HEK293T (cell line): Measurements from ENCODE around the gene IGSF22.

ENCODE experiments used
- CTCF ChIA-PET: fragments of 350-600 bp; formaldehyde crosslinking; extraction: SDS; loops from one replicate; lab custom pipeline; 2021; ENCODE audit warnings: antibody characterized with exemption, inconsistent platforms; lab: Yijun Ruan, JAX
- POLR2A ChIA-PET: fragments of 350-600 bp; formaldehyde crosslinking; extraction: SDS; loops from one replicate; lab custom pipeline; 2020; ENCODE audit warnings: antibody characterized with exemption, inconsistent platforms; lab: Yijun Ruan, JAX
- DNase-seq: peaks from one replicate; pipeline ENCODE4 v3.0.0; 2012; ENCODE audit warnings: mixed read lengths; ENCODE audit errors: extremely low spot score
- ARNT ChIP-seq: fragments of 450-650 bp; IDR thresholded peaks from 2 replicates; pipeline ENCODE4 v1.6.1; 2017; ENCODE audit warnings: mild to moderate bottlenecking
- BHLHE40 ChIP-seq: fragments of 450-650 bp; IDR thresholded peaks from 2 replicates; pipeline ENCODE4 v1.6.1; 2016; ENCODE audit warnings: mild to moderate bottlenecking, moderate library complexity, borderline replicate concordance
- CTBP1 ChIP-seq: fragments of 450-650 bp; IDR thresholded peaks from 2 replicates; pipeline ENCODE4 v1.6.1; 2016; ENCODE audit warnings: borderline replicate concordance
- ELF4 ChIP-seq: fragments of 450-650 bp; IDR thresholded peaks from 2 replicates; pipeline ENCODE4 v1.6.1; 2017; ENCODE audit warnings: antibody characterized with exemption
- FOXA1 ChIP-seq: fragments of 450-650 bp; IDR thresholded peaks from 2 replicates; pipeline ENCODE4 v1.6.1; 2016; ENCODE audit warnings: mild to moderate bottlenecking
- FOXK2 ChIP-seq: fragments of 450-650 bp; IDR thresholded peaks from 2 replicates; pipeline ENCODE4 v1.6.1; 2016; ENCODE audit warnings: mild to moderate bottlenecking
- FOXM1 ChIP-seq: fragments of 450-650 bp; IDR thresholded peaks from 2 replicates; pipeline ENCODE4 v1.6.1; 2017; ENCODE audit warnings: mild to moderate bottlenecking, borderline replicate concordance
- HDGF ChIP-seq: fragments of 450-650 bp; IDR thresholded peaks from 2 replicates; pipeline ENCODE4 v1.6.1; 2017; ENCODE audit warnings: antibody characterized with exemption, borderline replicate concordance
- L3MBTL2 ChIP-seq: fragments of 450-650 bp; conservative IDR thresholded peaks from 2 replicates; pipeline ENCODE4 v1.6.1; 2016; ENCODE audit warnings: mild to moderate bottlenecking
- LEF1 ChIP-seq: fragments of 450-650 bp; IDR thresholded peaks from 2 replicates; pipeline ENCODE4 v1.6.1; 2017; ENCODE audit warnings: mild to moderate bottlenecking, borderline replicate concordance
- NFRKB ChIP-seq: fragments of 450-650 bp; IDR thresholded peaks from 2 replicates; pipeline ENCODE4 v1.6.1; 2016; ENCODE audit warnings: mild to moderate bottlenecking, moderate library complexity
- SP1 ChIP-seq: fragments of 450-650 bp; IDR thresholded peaks from 2 replicates; pipeline ENCODE4 v1.6.1; 2017
- SUZ12 ChIP-seq: fragments of 450-650 bp; IDR thresholded peaks from 2 replicates; pipeline ENCODE4 v1.6.1; 2016; ENCODE audit warnings: mild to moderate bottlenecking
- TARDBP ChIP-seq: fragments of 450-650 bp; IDR thresholded peaks from 2 replicates; pipeline ENCODE4 v1.6.1; 2016
- ZNF384 ChIP-seq: fragments of 450-650 bp; IDR thresholded peaks from 2 replicates; pipeline ENCODE4 v1.6.1; 2016
- TF ChIP-seq, protein P1 (sequence below): fragments of 450-650 bp; IDR thresholded peaks from 2 replicates; pipeline ENCODE4 v1.6.1; 2016

The IGSF22 gene

DNA sequence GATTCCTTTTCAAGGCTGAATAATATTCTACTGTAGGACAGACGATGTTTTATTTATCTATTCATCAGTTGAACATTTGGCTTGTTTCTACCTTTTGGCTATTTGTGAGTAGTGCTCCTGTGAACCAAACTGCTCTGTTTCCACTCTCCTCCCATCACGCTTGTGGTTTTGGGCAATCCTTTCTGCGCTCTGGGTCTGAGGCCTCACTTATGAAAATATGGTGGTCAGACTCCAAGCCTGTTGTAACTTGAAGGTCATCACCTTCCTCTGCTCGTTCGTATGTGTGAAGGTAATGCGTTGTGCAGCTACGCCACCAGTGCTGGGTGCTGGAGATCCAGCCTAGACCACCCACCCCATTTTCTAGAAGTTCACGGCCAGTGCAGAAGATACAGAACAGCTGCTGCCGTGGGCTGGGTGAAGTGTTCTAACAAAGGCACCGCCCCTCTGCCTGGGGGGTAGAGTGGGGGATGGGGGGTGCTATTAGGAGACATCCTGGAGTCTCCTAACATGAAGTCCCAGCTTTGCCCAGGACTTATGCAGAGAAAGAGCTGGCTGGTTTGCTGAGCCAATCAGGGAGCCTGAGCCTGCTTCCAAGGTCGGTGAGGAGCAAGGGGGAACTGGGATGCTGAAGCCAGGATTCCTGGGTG lies 44.6 kb upstream of the IGSF22 start:
- POLR2A ChIA-PET = no interaction called here
- TF ChIP-seq HDGF (no peak), FOXM1 (no peak), SP1 (no peak), ELF4 (no peak), NFRKB (no peak), FOXK2 (no peak), LEF1 (no peak), ZNF384 (no peak), CTBP1 (no peak), L3MBTL2 (no peak)
- TF ChIP-seq, protein P1, sequence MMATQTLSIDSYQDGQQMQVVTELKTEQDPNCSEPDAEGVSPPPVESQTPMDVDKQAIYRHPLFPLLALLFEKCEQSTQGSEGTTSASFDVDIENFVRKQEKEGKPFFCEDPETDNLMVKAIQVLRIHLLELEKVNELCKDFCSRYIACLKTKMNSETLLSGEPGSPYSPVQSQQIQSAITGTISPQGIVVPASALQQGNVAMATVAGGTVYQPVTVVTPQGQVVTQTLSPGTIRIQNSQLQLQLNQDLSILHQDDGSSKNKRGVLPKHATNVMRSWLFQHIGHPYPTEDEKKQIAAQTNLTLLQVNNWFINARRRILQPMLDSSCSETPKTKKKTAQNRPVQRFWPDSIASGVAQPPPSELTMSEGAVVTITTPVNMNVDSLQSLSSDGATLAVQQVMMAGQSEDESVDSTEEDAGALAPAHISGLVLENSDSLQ = no peak
- no peak for DNase-seq
- CTCF ChIA-PET = interaction anchor here (0.7 kb wide), 1 partner anchor 337 kb away, joined by 7 read pairs; no protein-coding TSS in a partner anchor

DNA sequence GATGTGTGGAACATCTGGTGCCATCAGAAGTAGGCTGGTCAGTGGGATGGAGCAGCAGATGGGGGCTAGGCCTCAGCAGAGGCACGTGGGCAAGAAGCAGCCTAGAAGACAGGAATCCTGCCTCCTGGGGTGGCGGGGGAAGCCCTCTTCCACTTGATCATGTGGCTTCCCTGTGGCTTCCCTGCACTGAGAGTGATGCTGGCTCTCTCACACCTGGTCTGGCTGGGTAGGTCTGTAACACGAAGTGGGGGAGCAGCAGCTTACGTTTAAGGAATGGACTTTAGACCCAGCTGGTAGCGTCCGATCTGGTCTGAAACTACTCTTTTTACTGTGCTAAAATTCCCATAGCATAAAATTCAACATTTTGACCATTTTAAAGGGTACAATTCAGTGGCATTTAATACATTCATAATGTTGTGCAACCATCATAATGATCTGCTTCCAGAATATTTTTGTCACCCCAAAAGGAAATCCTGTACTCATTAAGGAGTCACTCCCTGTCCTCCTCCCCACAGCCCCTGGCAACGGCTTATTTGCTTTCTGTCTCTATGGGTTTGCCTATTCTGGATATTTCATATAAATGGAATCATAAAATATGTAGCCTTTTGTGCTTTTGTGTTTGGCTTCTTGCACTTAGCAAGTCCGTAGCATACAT lies 43.9 kb upstream of the IGSF22 start:
- CTCF ChIA-PET = no interaction called here
- DNase-seq = no peak
- POLR2A ChIA-PET = no interaction called here
- TF ChIP-seq, protein P1 = no peak
- no peak for TF ChIP-seq TARDBP
- TF ChIP-seq ZNF384 = no peak
- TF ChIP-seq L3MBTL2 = no peak
- TF ChIP-seq BHLHE40 = no peak
- TF ChIP-seq ARNT = no peak
- TF ChIP-seq ELF4 = no peak
- no peak for TF ChIP-seq SP1
- TF ChIP-seq HDGF = no peak
- TF ChIP-seq CTBP1 = no peak
- TF ChIP-seq FOXM1 = no peak
- TF ChIP-seq LEF1 = no peak
- no peak for TF ChIP-seq FOXK2
- TF ChIP-seq FOXA1 = no peak
- no peak for TF ChIP-seq NFRKB
- TF ChIP-seq SUZ12 = no peak

DNA sequence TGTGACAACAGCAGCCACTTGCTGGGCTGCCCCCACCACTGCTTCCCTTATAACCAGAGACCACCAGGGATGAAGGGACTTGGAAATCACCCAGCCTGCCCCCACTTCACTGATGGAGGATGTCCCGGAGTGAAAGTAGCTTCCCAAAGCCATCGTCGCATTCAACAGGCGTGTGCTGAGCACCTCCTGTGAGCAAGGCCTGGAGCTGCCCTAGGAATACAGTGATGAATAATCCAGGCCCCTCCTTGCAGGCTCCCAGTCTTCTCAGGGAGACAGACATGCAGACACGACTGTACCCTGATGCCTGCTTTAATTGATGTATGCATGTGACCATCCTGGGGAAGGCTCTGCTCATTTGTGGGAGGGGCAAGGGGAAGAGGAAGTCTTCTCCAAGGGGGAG lies 43.0 kb upstream of the IGSF22 start:
- ChIA-PET POLR2A (no interaction called here), CTCF (no interaction called here)
- TF ChIP-seq ELF4 (no peak), HDGF (no peak), CTBP1 (no peak), FOXA1 (no peak)
- DNase-seq = no peak

DNA sequence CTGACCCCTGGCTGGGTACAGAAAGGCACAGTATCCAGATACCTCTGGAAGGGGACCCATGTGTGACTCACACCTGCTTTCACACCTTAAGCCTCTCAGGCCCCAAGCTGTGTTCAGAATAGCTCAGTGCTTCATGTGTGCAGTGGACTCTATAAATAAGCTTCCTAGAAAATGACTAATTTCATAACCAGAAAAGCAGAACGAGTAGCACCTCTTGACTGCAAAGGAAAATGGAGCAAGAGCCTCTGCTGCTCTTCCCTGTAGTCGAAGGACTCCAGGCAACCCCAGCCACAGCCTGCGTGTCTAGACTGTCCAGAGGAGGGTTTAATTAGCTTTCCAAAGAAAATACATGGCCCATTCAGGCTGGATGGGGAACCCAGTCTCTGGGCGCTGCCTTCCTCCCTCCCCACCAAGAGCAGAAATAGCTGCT lies 42.5 kb upstream of the IGSF22 start:
- POLR2A ChIA-PET = no interaction called here
- DNase-seq = no peak
- CTCF ChIA-PET = no interaction called here
- no peak for TF ChIP-seq SP1
- TF ChIP-seq BHLHE40 = no peak
- TF ChIP-seq SUZ12 = no peak
- TF ChIP-seq FOXK2 = no peak
- TF ChIP-seq, protein P1 = no peak
- TF ChIP-seq ELF4 = no peak
- TF ChIP-seq CTBP1 = no peak
- no peak for TF ChIP-seq LEF1
- TF ChIP-seq FOXM1 = no peak
- no peak for TF ChIP-seq ZNF384
- TF ChIP-seq HDGF = no peak
- no peak for TF ChIP-seq ARNT

DNA sequence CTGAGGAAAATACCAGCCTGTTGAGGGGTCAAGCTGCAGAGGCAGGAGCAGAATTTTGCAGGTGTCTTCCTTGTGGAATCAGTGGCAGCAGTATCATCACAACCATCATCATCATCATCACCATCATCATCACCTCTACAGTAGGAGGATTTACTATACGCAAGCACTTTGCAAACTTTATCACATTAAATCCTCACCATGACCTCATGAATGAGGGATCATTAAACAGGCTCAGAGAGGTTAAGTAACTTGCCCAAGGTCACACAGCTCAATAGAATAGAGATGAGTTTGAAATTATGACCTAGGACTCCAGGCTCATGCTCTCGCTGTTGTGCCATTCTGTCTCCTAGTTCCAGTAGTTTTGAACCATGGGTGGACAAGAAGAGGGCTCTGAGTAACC lies 40.0 kb upstream of the IGSF22 start:
- DNase-seq = no peak
- POLR2A ChIA-PET = no interaction called here
- no peak for TF ChIP-seq L3MBTL2
- CTCF ChIA-PET = interaction anchor here (1.3 kb wide), 1 partner anchor 9 kb away, joined by 5 read pairs; no protein-coding TSS in a partner anchor

DNA sequence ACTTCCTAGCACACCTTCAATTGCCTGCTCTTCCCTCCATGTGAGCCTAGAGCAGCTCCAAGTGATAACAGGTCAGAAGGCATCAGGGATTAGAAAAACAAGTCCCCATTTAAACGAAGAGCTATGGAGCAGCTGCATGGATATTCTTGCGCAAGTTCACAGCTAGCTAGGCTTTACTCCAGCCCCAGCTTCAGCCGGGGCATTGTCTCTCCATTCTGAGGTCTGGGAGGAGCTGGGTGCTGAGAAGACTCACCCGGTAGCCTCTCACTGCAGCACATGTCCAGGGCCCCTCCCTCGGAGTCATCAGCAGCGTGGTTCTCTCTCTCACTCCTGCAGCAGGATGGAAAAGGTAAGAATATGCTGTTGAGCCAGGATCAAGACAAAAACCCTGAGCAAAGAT lies 39.6 kb upstream of the IGSF22 start:
- no peak for DNase-seq
- CTCF ChIA-PET = interaction anchor here (2.4 kb wide), 1 partner anchor 9 kb away, joined by 14 read pairs; no protein-coding TSS in a partner anchor
- TF ChIP-seq CTBP1 (no peak), ELF4 (no peak), FOXA1 (no peak), ZNF384 (no peak), SUZ12 (no peak)
- POLR2A ChIA-PET = no interaction called here
